ENCODE measurements around the gene SLC9A9.

DNA sequence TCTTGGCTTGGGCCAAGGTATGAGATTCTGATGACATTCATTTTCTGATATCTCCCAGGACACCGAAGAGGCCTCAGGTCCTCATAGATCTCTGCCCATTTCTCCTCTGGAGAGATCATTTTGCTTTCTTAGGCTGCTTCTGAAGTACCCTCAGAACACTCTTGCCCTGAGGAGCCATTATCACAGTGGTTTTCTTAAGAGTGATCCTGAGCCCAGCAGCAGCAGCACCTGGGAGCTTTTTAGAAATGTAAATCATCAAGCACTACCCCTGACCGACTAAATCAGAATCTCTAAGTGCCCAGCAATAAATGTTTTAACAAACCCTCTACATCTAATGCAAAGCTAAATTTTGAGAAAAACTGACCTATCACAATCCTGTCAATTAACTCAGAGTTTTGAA is 40.6 kb upstream of the SLC9A9 start:
- TF ChIP-seq, protein P1, sequence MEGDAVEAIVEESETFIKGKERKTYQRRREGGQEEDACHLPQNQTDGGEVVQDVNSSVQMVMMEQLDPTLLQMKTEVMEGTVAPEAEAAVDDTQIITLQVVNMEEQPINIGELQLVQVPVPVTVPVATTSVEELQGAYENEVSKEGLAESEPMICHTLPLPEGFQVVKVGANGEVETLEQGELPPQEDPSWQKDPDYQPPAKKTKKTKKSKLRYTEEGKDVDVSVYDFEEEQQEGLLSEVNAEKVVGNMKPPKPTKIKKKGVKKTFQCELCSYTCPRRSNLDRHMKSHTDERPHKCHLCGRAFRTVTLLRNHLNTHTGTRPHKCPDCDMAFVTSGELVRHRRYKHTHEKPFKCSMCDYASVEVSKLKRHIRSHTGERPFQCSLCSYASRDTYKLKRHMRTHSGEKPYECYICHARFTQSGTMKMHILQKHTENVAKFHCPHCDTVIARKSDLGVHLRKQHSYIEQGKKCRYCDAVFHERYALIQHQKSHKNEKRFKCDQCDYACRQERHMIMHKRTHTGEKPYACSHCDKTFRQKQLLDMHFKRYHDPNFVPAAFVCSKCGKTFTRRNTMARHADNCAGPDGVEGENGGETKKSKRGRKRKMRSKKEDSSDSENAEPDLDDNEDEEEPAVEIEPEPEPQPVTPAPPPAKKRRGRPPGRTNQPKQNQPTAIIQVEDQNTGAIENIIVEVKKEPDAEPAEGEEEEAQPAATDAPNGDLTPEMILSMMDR (IDR thresholded peaks at IDR 0.05 in 4 of 5, conservative IDR thresholded peaks at IDR 0.05 in 1 of 5), result no peak
- TF ChIP-seq POLR2A (IDR thresholded peaks at IDR 0.05), result no peak
